A549 treated with ZK216348 at 1 μM for 4 hours (cell line): ENCODE measurements around the gene ERICH2. TPM values are rescaled to one million over a fixed set of nuclear protein-coding genes. Genes with fewer than 3 reads are reported as not detected.

ENCODE experiments used
- total RNA-seq: library from RNA; stranded (reverse); fragments of 200-300 nt; extraction: Qiagen RNA extraction; gene quantifications from 5 replicates; pipeline ENCODE4 v1.2.3, GENCODE V29; 2022; ENCODE audit warnings: low read depth

Gene ERICH2
- not detected in 5 replicates for total RNA-seq

DNA sequence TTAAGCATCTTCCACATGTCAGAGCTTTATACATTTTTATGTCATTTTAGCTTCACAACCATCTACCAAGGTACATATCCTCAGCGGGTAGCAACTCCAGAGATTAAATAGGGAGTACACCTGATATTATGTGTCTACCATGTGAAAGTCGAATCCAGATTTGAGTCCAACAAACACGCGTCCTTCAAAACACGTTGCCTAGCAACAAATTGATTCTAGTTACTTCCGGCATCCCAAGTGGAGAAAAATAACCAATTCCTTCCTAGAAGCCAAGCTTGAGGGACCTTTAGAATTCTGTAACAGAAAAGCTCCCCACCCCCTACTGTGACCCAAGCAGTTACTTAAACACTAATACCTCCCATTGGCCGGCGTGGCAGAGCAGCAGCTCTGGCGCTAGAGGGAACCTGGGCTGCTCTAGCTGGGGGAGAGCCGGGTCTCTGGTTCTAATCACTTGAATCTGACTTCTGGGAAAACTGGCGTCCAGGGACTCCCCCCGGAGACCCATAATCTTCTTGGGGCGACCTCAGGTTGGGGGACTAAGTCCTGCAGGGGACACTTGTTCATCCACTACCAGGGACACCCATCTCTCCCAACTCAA, at the start of gene ERICH2:
TSS of gene ERICH2 (plus strand) at position 371 of the 598 bp plus-strand sequence. CDS start 304 bp downstream, outside the sequence.

DNA sequence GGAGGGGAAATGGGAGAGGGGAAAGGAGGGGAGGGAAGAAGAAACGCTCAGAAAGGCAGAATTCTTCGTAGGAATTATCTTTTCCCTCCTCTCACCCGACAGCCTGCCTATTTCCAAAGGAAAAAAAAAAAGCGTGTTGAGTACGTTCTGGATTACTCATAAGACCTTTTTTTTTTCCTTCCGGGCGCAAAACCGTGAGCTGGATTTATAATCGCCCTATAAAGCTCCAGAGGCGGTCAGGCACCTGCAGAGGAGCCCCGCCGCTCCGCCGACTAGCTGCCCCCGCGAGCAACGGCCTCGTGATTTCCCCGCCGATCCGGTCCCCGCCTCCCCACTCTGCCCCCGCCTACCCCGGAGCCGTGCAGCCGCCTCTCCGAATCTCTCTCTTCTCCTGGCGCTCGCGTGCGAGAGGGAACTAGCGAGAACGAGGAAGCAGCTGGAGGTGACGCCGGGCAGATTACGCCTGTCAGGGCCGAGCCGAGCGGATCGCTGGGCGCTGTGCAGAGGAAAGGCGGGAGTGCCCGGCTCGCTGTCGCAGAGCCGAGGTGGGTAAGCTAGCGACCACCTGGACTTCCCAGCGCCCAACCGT, 46.4 kb downstream of the ERICH2 start, which contains the start of gene GAD1:
TSS of gene GAD1 (plus strand) at position 384 of the 589 bp plus-strand sequence. CDS start 1,705 bp downstream, outside the sequence.

Other genes with a start within 250 kb of the ERICH2 start
- not detected in 5 replicates for gene SP5, start 55.0 kb upstream of the ERICH2 start, total RNA-seq
- gene GAD1, start 46.5 kb downstream of the ERICH2 start, total RNA-seq = 0.49 to 0.60 TPM (median 0.54 TPM) in 5 replicates
- 86.8 to 107 TPM (median 93.7 TPM) in 5 replicates for gene GORASP2, start 158.9 kb downstream of the ERICH2 start, total RNA-seq